Tibial nerve (tissue), 4 donors: Measurements from ENCODE around the gene SDSL. TPM values are rescaled to one million over a fixed set of nuclear protein-coding genes. Genes with fewer than 3 reads are reported as not detected.

Source experiments
- DNase-seq, 2 donors: peaks; one replicate each; pipeline ENCODE4 v3.0.0-alpha.2; 2019; ENCODE audit warnings: low spot score in 2 of 2
- H3K27ac ChIP-seq, 4 donors: fragments of 200-600 bp; sonication (generic) in 3 of 4; one replicate each; pipeline ENCODE4 v1.5.1; 2017 to 2019; ENCODE audit warnings: mild to moderate bottlenecking in 1 of 4
- H3K27me3 ChIP-seq, 2 donors: fragments of 200-600 bp; sonication (generic) in 1 of 2; one replicate each; pipeline versions ENCODE4 v1.5.1 to v1.6.0; 2017 to 2019
- H3K36me3 ChIP-seq, 3 donors: fragments of 200-600 bp; sonication (generic); one replicate each; pipeline ENCODE4 v1.5.1; 2018 to 2019
- H3K4me1 ChIP-seq, 4 donors: fragments of 200-600 bp; sonication (generic) in 3 of 4; one replicate each; pipeline ENCODE4 v1.5.1; 2017 to 2019
- H3K4me3 ChIP-seq, 4 donors: fragments of 200-600 bp; sonication (generic) in 3 of 4; one replicate each; pipeline ENCODE4 v1.5.1; 2017 to 2019; ENCODE audit warnings: mild to moderate bottlenecking in 1 of 4, moderate library complexity in 1 of 4
- H3K9me3 ChIP-seq, 4 donors: fragments of 200-600 bp; sonication (generic) in 3 of 4; one replicate each; pipeline ENCODE4 v1.5.1; 2017 to 2019
- CTCF ChIP-seq, 5 experiments: fragments of 200-600 bp in 3 of 5; fragments of 450-650 bp in 2 of 5; sonication (generic) in 3 of 5; IDR thresholded peaks; one replicate each; pipeline ENCODE4 v1.5.1; 2016 to 2019; ENCODE audit warnings: antibody characterized with exemption in 5 of 5, mild to moderate bottlenecking in 3 of 5, moderate library complexity in 2 of 5
- EP300 ChIP-seq, 2 donors: sonication (generic); formaldehyde crosslinking; IDR thresholded peaks; one replicate each; pipeline ENCODE4 v1.6.1; 2017; ENCODE audit warnings: antibody characterized with exemption in 2 of 2, mild to moderate bottlenecking in 1 of 2
- POLR2A ChIP-seq, 2 donors: fragments of 450-650 bp; IDR thresholded peaks; one replicate each; pipeline ENCODE4 v1.6.1; 2017; ENCODE audit warnings: antibody characterized with exemption in 2 of 2, mild to moderate bottlenecking in 2 of 2, moderate library complexity in 2 of 2
- WGBS, 2 donors: methylation state at CpG; one replicate each; pipeline ENCODE4 v1.1.5; 2018; 5-methylcytosine and 5-hydroxymethylcytosine counted together
- total RNA-seq, 4 donors: library from RNA; depleted of rRNA; stranded (reverse); fragments of >200 nt; gene quantifications; one replicate each; pipeline ENCODE4 v1.1.0, GENCODE V29; 2016

The SDSL gene
- total RNA-seq: 1 to 10 TPM; 1.9 to 3.0 (median 2.3) TPM

GRCh38 chr12:113422030-113422885 lies at the start of gene SDSL:
SDSL (plus strand) TSS chr12:113422380; CDS start chr12:113427983, 5,603 bp downstream.
- Histone ChIP-seq H3K36me3 (no peaks in the 10 kb centered on the region), H3K27ac (peak within 1 kb of the TSS; percentile 56 to 85 (median 76)), H3K4me3 (peak within 1 kb of the TSS; percentile 14 to 50 (median 34)), H3K9me3 (no peaks in the 10 kb centered on the region), H3K27me3 (no peaks in the 10 kb centered on the region), H3K4me1 (peaks cover 0 to 14% (median 2%) of the 10 kb centered on the region in 4 donors)
- TF ChIP-seq EP300 (IDR thresholded peaks at IDR 0.05) (peak in 1 of 2 donors; percentile 55), POLR2A (IDR thresholded peaks at IDR 0.05) (no peak)
- peak in 1 of 2 donors; percentile 56 for DNase-seq
- WGBS, 2 donors: 1 to 11% methylated on average over 10 to 13 of the region's 13 CpGs

GRCh38 chr12:113373440-113373839 lies 48.7 kb upstream of the SDSL start:
- H3K27me3 ChIP-seq: no peaks in the 10 kb centered on the region
- no peak for TF ChIP-seq EP300 (IDR thresholded peaks at IDR 0.05)
- TF ChIP-seq CTCF (IDR thresholded peaks at IDR 0.05): no peak
- TF ChIP-seq POLR2A (IDR thresholded peaks at IDR 0.05): no peak
- DNase-seq: no peak
- H3K9me3 ChIP-seq: no peaks in the 10 kb centered on the region
- H3K36me3 ChIP-seq: peaks cover 0 to 80% (median 0%) of the 10 kb centered on the region in 3 donors
- H3K4me1 ChIP-seq: peaks cover 0 to 13% (median 0%) of the 10 kb centered on the region in 4 donors
- H3K27ac ChIP-seq: no peak overlapping the region
- 98% methylated on average over 3 of the region's 3 CpGs for WGBS, 2 donors
- no peak overlapping the region for H3K4me3 ChIP-seq

GRCh38 chr12:113373969-113374368 lies 48.2 kb upstream of the SDSL start:
- DNase-seq: no peak
- Histone ChIP-seq H3K27ac (no peak overlapping the region), H3K27me3 (no peaks in the 10 kb centered on the region), H3K4me1 (peaks cover 0 to 8% (median 0%) of the 10 kb centered on the region in 4 donors), H3K9me3 (no peaks in the 10 kb centered on the region), H3K4me3 (no peak overlapping the region), H3K36me3 (peaks cover 0 to 86% (median 0%) of the 10 kb centered on the region in 3 donors)
- WGBS, 2 donors: 71 to 81% methylated on average over 3 of the region's 3 CpGs
- TF ChIP-seq POLR2A (IDR thresholded peaks at IDR 0.05) (no peak), CTCF (IDR thresholded peaks at IDR 0.05) (no peak), EP300 (IDR thresholded peaks at IDR 0.05) (no peak)

GRCh38 chr12:113374823-113375428 lies 47.3 kb upstream of the SDSL start:
- TF ChIP-seq CTCF (IDR thresholded peaks at IDR 0.05) (no peak), EP300 (IDR thresholded peaks at IDR 0.05) (no peak), POLR2A (IDR thresholded peaks at IDR 0.05) (no peak)
- WGBS, 2 donors: 74 to 81% methylated on average over 4 of the region's 4 CpGs
- DNase-seq: no peak
- no peak overlapping the region for H3K4me3 ChIP-seq
- H3K36me3 ChIP-seq: peaks cover 0 to 95% (median 0%) of the 10 kb centered on the region in 3 donors
- H3K9me3 ChIP-seq: no peaks in the 10 kb centered on the region
- peaks cover 0 to 3% (median 0%) of the 10 kb centered on the region in 4 donors for H3K4me1 ChIP-seq
- H3K27ac ChIP-seq: no peak overlapping the region
- H3K27me3 ChIP-seq: no peaks in the 10 kb centered on the region

- Histone ChIP-seq H3K4me3 (no peak overlapping the region), H3K36me3 (peaks cover 0 to 98% (median 7%) of the 10 kb centered on the region in 3 donors), H3K9me3 (no peaks in the 10 kb centered on the region), H3K27me3 (no peaks in the 10 kb centered on the region), H3K27ac (no peak overlapping the region), H3K4me1 (no peaks in the 10 kb centered on the region)
- TF ChIP-seq POLR2A (IDR thresholded peaks at IDR 0.05) (no peak), EP300 (IDR thresholded peaks at IDR 0.05) (no peak), CTCF (IDR thresholded peaks at IDR 0.05) (no peak)
- 84 to 91% methylated on average over 3 of the region's 3 CpGs for WGBS, 2 donors
- DNase-seq: no peak
Measured at GRCh38 chr12:113378291-113378690, 43.9 kb upstream of the SDSL start.
